Testis (tissue), 2 donors: Measurements from ENCODE around the gene TEKT5.

Experiments
- POLR2A ChIP-seq: fragments of 450-650 bp; IDR thresholded peaks from one replicate; pipeline ENCODE4 v1.6.1; 2017; ENCODE audit warnings: antibody characterized with exemption, mild to moderate bottlenecking, moderate library complexity
- TF ChIP-seq, protein P1 (sequence below), 3 experiments: fragments of 450-650 bp in 2 of 3; fragments of 200-600 bp in 1 of 3; sonication (generic) in 1 of 3; IDR thresholded peaks; one replicate each; pipeline ENCODE4 v1.5.1; 2016 to 2019; ENCODE audit warnings: antibody characterized with exemption in 3 of 3, mild to moderate bottlenecking in 2 of 3, moderate library complexity in 1 of 3

- TF ChIP-seq, protein P1, sequence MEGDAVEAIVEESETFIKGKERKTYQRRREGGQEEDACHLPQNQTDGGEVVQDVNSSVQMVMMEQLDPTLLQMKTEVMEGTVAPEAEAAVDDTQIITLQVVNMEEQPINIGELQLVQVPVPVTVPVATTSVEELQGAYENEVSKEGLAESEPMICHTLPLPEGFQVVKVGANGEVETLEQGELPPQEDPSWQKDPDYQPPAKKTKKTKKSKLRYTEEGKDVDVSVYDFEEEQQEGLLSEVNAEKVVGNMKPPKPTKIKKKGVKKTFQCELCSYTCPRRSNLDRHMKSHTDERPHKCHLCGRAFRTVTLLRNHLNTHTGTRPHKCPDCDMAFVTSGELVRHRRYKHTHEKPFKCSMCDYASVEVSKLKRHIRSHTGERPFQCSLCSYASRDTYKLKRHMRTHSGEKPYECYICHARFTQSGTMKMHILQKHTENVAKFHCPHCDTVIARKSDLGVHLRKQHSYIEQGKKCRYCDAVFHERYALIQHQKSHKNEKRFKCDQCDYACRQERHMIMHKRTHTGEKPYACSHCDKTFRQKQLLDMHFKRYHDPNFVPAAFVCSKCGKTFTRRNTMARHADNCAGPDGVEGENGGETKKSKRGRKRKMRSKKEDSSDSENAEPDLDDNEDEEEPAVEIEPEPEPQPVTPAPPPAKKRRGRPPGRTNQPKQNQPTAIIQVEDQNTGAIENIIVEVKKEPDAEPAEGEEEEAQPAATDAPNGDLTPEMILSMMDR (IDR thresholded peaks at IDR 0.05) = no peak
- TF ChIP-seq POLR2A = no peak
Observed at GRCh38 chr16:10694306-10694705, 424 bp downstream of the TEKT5 start.
